ENCODE results near the gene CPTP.
A peak's percentile ranks its signal among the peaks of the same experiment; 100 is the strongest.

CPTP gene

DNA sequence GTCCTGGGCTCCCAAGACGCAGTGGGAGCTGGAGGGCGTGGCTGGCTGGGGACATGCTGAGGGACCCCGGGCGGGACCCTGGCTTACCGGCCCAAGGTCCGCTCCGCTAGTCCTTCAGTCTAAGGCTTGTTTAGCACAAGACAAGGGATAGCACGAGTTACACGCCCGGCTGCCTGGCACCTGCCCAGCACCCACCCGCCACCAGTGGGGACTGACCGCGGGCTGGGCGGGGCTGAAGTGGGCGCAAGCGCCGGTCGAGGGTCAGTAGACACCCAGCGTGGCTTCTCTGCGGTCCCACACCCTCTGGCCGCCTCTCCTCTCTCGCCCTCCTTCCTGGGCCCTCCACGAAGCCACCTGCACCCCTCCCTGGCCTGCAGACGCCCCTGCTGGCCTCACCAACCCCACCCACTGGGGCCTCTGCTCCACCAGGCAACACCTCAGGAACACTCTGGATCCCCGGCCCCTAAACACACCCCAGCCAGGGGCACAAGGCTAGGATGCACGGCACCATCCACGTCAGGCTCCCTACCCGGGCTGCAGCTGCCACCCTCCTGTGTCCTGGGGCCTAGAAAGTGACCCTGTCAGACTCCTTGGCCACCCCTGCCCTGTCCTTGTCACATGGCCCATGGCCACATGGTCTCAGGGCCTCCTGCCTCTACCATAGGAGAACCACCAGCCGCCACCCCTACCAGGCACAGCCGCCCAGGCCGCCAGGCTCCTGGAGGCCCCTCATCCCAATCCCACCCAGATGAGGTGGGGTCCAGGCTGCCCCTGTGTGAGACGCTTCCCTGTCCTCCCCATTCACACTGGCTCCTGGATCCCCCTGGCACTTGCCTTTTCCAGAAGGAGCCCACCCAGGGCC is 12.6 kb downstream of the CPTP start:
- DNase-seq = no peak

DNA sequence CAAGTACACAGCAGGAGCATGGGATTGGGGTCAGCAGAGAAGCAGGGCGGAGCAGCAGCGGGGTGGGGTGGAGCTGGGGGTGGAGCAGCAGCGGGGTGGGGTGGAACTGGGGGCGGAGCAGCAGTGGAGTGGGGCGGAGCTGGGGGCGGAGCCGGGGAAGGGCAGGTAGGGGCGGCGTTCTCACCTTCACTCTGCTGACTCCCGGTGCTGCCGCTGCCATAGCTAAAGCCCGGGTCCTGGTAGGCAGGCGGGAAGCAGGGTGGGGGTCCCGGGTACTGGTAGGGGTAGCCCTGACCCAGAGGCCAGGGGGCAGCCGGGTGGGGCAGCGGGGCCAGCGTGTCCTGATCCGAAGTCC is 13.2 kb downstream of the CPTP start:
- peak; percentile 30 for DNase-seq

DNA sequence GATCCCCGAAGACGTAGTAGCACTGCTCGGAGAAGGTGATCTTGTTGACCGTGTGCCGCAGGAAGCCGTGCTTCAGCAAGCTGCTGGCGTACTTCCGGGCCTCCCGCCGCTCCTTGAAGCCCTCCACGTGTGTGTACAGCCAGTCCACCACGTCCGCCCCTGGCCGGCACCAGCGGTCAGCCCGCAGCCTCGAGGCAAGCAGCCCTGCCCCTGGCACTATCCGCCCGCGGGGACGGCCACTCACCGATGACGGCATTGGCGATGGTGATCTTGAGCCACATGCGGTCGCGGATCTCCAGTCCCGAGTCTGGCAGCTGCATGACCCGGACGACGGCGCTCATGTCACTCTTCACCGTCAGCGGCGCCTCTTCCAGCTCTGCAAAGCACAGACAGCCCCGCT is 13.7 kb downstream of the CPTP start:
- no peak for DNase-seq

DNA sequence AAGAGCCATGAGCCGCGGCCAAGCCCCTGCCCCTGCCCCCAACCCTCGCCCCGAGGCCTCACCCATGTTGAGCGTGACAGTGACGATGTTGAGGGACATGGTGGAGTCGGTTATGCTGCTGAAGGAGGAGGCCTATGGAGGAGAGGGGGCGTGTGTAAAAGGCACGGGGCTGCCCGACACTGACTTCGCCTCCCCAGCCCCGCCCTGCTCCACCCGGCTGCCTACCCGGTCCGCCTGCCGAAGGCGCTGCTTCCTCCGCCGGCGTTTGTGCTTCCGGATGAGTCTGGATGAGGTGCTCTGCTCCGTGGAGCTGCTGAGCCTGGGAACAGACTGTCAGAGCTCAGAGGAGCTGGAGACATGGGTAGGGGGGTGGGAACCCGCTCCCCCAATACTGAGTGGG is 15.6 kb downstream of the CPTP start:
- DNase-seq = no peak

DNA sequence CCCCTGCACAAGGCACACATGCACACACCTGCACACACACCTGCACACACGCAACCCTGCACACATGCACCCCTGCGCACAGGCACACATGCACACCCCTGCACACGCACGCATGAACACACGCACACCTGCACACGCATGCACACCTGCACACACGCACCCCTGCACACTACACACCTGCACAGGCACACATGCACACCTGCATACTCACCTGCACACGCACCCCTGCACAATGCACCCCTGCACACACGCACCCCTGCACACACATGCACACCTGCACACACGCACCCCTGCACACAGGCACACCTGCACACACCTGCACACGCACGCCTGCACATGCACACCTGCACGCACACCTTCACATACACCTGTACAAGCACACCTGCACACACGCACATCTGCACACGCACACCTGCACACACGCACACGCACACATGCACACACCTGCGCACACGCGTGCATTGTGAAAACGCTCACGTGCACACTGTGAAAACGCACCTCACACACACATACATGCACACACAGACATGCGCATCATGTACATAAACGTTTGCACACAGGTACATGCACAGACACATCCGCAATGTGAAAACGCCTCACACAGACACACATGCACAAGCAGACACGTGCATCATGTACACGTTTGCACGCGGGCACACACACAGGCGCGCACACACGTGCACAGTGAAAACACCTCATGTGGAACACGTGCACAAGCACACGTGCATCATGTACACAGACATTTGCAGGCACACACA is 16.4 kb downstream of the CPTP start:
- no peak for DNase-seq

GRCh38 chr1:1341549-1342021 is 17.0 kb downstream of the CPTP start:
- no peak for DNase-seq

GRCh38 chr1:1342061-1342562 is 17.5 kb downstream of the CPTP start:
- no peak for DNase-seq

- DNase-seq = no peak
Observed at GRCh38 chr1:1342584-1343115, 18.0 kb downstream of the CPTP start.

DNA sequence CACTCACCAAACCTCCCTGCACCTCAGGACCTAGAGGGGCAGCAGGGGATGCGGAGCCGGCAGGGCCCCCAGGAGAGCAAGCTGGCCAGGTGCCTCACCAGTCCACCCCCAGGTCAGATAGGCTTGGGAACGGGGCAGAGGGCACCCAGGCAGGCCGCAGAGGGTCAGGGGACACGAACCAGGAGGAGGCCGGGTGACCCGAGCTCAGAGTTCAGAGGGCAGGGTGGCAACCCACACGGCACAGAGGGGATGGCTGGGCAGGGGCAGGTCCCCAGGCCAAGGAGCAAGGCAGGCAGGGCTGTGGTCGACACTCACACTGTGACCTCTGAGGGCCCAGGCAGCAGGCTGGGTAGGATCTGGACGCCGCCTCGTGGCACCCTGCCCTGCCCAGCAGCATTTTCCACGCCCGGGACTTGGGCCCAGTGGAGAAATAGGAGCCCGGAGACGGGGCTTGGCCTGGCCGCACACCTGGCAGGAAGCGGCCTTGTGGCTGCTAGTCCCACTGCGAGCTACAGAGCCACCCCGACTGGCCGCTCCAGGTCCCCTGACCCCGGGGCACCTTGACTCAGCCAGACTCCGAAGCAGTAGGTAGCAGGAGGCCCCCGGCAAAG is 19.3 kb downstream of the CPTP start:
- DNase-seq = no peak

DNA sequence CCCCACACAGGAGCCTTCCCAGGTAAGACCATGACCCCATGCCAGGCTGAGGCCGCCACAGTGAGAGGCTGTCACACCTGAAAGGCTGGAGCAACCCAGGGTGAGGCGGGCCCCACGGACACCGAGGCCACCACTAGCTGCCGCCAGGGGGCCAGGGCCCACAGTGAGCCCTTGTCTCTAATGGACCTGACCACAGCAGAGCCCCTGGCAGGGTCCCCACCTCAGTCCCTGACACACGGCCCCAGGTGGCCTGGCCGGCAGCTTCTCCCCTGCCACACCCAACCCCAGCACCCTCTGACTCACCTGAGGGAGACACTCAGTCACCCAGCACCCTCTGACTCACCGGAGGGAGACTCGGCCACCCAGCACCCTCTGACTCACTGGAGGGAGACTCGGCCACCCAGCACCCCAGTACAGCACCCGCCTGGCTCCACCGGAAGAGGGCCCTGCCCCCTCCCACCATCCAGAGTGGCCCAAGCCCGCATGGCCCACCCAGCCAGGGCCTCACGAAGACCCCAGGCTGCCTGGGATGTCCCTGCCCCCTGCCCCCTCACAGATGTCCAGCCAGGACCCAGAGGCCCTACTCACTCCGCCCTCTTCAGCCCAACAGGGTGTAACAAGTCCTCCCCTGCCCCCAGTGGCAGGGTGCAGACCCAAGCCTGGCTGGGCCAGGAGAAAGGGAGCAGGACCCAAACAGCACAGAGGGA is 20.2 kb downstream of the CPTP start:
- DNase-seq = no peak

GRCh38 chr1:1345384-1345783 is 20.8 kb downstream of the CPTP start:
- DNase-seq = no peak

DNA sequence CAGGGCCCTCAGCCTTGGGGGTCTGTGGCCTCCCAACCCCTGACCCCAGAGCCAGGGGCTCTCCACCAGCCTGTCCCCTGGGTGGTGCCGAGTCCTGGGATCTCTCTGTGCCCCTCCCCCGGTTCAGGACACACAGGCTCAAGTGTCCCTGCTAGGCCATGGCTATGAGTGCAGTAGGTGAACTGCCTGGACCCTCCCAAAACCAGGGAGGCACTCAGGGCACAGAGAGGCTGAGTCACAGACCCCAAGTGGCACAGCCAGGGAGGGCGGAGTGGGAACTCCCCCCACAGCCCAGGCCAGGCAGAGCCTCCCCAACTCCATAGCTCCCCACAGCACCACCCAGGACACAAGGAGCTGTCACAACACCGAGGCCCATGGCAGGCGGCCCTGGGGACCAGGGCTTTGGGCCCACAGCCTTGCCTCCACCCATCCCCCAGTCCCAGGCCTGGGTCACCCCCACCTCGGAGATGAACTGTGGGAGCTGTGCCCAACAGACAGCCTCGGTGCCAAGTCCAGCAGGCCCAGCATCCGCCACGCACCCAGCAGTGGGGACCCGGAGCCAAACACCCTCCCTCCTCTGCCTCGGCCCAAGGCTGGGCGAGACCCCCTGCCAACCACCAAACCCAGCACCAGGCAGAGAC is 21.4 kb downstream of the CPTP start:
- DNase-seq = no peak

DNA sequence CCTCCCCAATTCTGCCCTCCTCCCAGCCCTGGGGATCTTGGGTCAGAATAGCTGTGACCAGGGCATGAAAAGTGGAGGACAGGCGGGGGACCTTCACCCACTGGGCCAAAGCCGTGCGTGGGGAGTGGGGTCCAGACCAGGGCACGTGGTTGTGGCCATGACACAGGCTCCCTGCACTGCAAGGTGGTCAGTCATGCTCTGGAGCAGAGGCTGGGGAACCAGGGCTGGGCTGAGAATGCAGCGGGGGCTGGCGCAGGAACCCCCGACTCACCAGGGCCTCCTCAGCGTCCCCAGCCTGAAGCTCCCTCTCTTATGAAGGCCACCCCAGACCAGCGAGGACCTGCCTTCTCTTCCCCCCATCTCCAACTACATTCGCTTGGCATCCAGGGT is 21.9 kb downstream of the CPTP start:
- DNase-seq = no peak

GRCh38 chr1:1347026-1347595 is 22.5 kb downstream of the CPTP start:
- no peak for DNase-seq

DNA sequence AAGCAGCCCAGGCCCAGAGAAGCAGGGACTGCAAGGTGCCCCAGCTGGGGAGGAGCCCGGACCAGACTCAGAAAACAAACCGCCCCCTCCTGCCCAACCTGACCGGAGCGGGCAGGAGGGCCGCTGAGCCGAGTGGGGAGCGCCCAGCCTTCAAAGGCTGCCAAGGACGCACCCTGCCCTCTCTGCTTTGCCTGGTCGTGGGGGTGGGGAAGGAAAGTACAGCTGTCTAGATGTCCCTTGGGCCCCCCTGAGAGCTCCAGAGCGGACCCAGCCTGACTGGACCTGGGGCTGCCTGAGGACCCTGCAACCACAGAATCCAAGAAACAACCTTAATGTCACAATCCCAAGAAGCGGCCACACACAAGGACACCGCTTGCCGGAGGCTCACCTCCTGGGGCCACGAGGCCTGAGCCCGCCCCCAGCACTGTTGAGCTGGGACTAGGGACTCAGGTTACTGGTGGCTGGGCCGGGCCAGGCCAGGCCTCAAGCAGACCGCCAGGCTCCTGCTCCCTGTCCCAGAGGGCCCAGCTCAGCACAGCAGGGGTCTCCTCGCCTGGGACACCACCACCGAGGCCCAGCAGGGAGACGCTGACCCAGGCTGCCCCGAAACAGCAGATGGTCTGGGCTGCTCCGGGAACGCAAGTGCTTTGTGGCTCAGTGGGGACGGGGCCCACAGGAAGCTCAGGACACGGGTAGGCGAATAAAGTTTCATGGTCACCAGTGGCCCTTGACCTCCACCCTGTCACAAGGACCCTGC is 23.2 kb downstream of the CPTP start:
- no peak for DNase-seq

DNA sequence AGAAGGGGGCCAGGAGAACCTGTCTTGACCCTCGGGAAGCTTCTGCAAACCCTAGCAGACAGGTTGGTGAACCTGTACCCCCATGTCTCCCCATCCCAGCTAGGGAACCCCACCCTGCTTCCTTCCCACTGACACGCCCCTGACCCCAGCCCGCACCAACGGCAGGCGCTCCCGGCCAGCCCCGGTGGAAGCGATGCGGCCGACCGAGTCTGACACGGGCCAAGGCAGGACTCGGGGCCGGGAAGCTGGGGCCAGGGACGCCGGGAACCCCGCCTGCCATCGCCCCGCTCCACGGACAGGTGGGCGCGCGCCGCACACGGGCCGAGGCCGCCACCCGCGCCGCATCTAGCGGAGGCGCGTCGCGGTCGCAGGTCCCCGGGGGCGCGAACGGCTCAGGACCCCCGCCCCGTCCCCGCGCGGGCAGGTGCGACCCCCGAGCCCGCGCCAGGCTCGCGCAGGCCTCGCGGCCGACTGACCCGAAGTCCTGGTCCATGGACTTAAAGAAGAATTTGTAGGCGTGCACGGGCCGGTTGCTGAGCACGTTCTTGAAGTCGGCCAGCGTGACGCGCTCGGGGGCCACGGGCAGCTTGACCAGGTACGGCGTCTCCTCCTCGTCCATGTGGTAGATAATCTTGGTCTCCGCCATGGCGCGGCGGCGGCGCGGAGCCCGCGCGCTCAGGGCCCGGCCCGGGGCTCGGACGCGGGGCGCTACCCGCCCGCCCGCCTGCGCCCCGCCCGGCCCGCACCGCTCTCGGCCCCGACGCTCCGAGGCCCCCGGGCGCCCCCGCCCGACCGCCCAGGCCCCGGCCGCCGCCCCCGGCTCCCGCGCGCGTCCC is 24.0 kb downstream of the CPTP start:
- no peak for DNase-seq

- DNase-seq = peak; percentile 72
Observed at GRCh38 chr1:1349256-1350012, 24.8 kb downstream of the CPTP start, which contains the start of gene DVL1. TSS of gene DVL1 (minus strand) at chr1:1349418. CDS start at chr1:1349065, 353 bp downstream.

- no peak for DNase-seq
Observed at GRCh38 chr1:1351511-1352427, 27.2 kb downstream of the CPTP start.

Data from CD4-positive, alpha-beta T cell treated with Interleukin-21 for 1 hour (primary cell).